WTC11 (cell line): ENCODE measurements around the gene LYRM4. TPM values are rescaled to one million over a fixed set of nuclear protein-coding genes. Genes with fewer than 3 reads are reported as not detected.

Experiments used
- ATAC-seq: fragments of 200-7000 bp; cut with Tn5 transposase; 2 replicates; pipeline ENCODE4 v1.10.0; 2021; ENCODE audit warnings: mild to moderate bottlenecking, moderate library complexity
- CTCF ChIA-PET: fragments of 300-600 bp; sonication (Branson Sonifier 250); formaldehyde crosslinking; loops from one replicate; lab custom pipeline; 2021; ENCODE audit warnings: antibody characterized with exemption; lab: Charles Lee
- POLR2A ChIA-PET: fragments of 350-600 bp; sonication (Branson Sonifier 250); formaldehyde crosslinking; loops from one replicate; lab custom pipeline; 2021; ENCODE audit warnings: antibody characterized with exemption; lab: Charles Lee
- DNase-seq: peaks from one replicate; pipeline ENCODE4 v3.0.0; 2021; ENCODE audit warnings: low spot score
- H3K27ac Mint-ChIP-seq: 2 replicates; pipeline ENCODE4 v1.8.0; 2021; ENCODE audit warnings: mixed read lengths
- H3K27me3 Mint-ChIP-seq: 2 replicates; pipeline ENCODE4 v1.8.0; 2021; ENCODE audit warnings: low read depth, mild to moderate bottlenecking, moderate library complexity, mixed read lengths
- H3K36me3 Mint-ChIP-seq: 2 replicates; pipeline ENCODE4 v1.8.0; 2021; ENCODE audit warnings: mixed read lengths
- H3K4me1 Mint-ChIP-seq: 2 replicates; pipeline ENCODE4 v1.8.0; 2022; ENCODE audit warnings: mixed read lengths
- H3K4me3 Mint-ChIP-seq: 2 replicates; pipeline ENCODE4 v1.8.0; 2021; ENCODE audit warnings: mild to moderate bottlenecking, moderate library complexity, mixed read lengths
- H3K9me3 Mint-ChIP-seq: 2 replicates; pipeline ENCODE4 v1.8.0; 2021; ENCODE audit warnings: mixed read lengths
- AR ChIP-seq: fragments of 250-450 bp; sonication (Bioruptor Pico); IDR thresholded peaks from 2 replicates; pipeline ENCODE4 v1.9.0; 2021; ENCODE audit warnings: mild to moderate bottlenecking
- ATF3 ChIP-seq: sonication (generic); formaldehyde crosslinking; conservative IDR thresholded peaks from 2 replicates; pipeline ENCODE4 v1.8.1; 2022; ENCODE audit warnings: mild to moderate bottlenecking, missing genetic modification reagents
- ATF6 ChIP-seq: sonication (generic); formaldehyde crosslinking; IDR thresholded peaks from 2 replicates; pipeline ENCODE4 v1.8.1; 2023; ENCODE audit warnings: mild to moderate bottlenecking, missing genetic modification reagents
- CREB1 ChIP-seq: sonication (generic); formaldehyde crosslinking; IDR thresholded peaks from 2 replicates; pipeline ENCODE4 v1.8.0; 2023; ENCODE audit warnings: mild to moderate bottlenecking, missing genetic modification reagents
- E2F4 ChIP-seq: sonication (generic); formaldehyde crosslinking; IDR thresholded peaks from 2 replicates; pipeline ENCODE4 v1.8.1; 2022; ENCODE audit warnings: low read depth, mild to moderate bottlenecking, moderate library complexity, missing genetic modification reagents, borderline replicate concordance
- E2F5 ChIP-seq: sonication (generic); formaldehyde crosslinking; IDR thresholded peaks from 2 replicates; pipeline ENCODE4 v1.8.1; 2022; ENCODE audit warnings: mild to moderate bottlenecking, moderate library complexity, missing genetic modification reagents
- ERG ChIP-seq: fragments of 250-450 bp; sonication (Bioruptor Pico); IDR thresholded peaks from 2 replicates; pipeline ENCODE4 v1.8.0; 2021; ENCODE audit warnings: mild to moderate bottlenecking
- FOXK1 ChIP-seq: sonication (generic); formaldehyde crosslinking; IDR thresholded peaks from 2 replicates; pipeline ENCODE4 v1.8.0; 2022; ENCODE audit warnings: mild to moderate bottlenecking, moderate library complexity, missing genetic modification reagents
- GTF2I ChIP-seq: fragments of 250-450 bp; sonication (Bioruptor Pico); conservative IDR thresholded peaks from 2 replicates; pipeline ENCODE4 v1.4.0; 2021; ENCODE audit warnings: mild to moderate bottlenecking
- JAZF1 ChIP-seq: fragments of 250-450 bp; sonication (Bioruptor Pico); IDR thresholded peaks from 2 replicates; pipeline ENCODE4 v1.9.0; 2021; ENCODE audit warnings: moderate library complexity, mild to moderate bottlenecking, inconsistent platforms
- KAT7 ChIP-seq: sonication (generic); formaldehyde crosslinking; IDR thresholded peaks from 2 replicates; pipeline ENCODE4 v1.8.1; 2023; ENCODE audit warnings: missing genetic modification reagents, mild to moderate bottlenecking, borderline replicate concordance
- NFE2L1 ChIP-seq: sonication (generic); formaldehyde crosslinking; IDR thresholded peaks from 2 replicates; pipeline ENCODE4 v1.8.1; 2023; ENCODE audit warnings: missing genetic modification reagents
- NFYB ChIP-seq: sonication (generic); formaldehyde crosslinking; conservative IDR thresholded peaks from 2 replicates; pipeline ENCODE4 v1.8.0; 2022; ENCODE audit warnings: low read depth, missing genetic modification reagents
- SMAD3 ChIP-seq: sonication (generic); formaldehyde crosslinking; IDR thresholded peaks from 2 replicates; pipeline ENCODE4 v1.8.0; 2022; ENCODE audit warnings: missing genetic modification reagents, mild to moderate bottlenecking, borderline replicate concordance
- TEAD1 ChIP-seq: sonication (generic); formaldehyde crosslinking; IDR thresholded peaks from 2 replicates; pipeline ENCODE4 v1.8.0; 2022; ENCODE audit warnings: mild to moderate bottlenecking, missing genetic modification reagents
- ZMAT4 ChIP-seq: fragments of 250-450 bp; sonication (Bioruptor Pico); IDR thresholded peaks from 2 replicates; pipeline ENCODE4 v1.9.0; 2021; ENCODE audit warnings: mild to moderate bottlenecking
- ZNF232 ChIP-seq: sonication (generic); formaldehyde crosslinking; IDR thresholded peaks from 2 replicates; pipeline ENCODE4 v1.8.0; 2022; ENCODE audit warnings: mild to moderate bottlenecking, missing genetic modification reagents
- ZSCAN18 ChIP-seq: fragments of 250-450 bp; sonication (Bioruptor Pico); IDR thresholded peaks from 2 replicates; pipeline ENCODE4 v2.1.2; 2022; ENCODE audit warnings: mild to moderate bottlenecking, moderate library complexity
- total RNA-seq: library from RNA; stranded (reverse); gene quantifications from 3 replicates; pipeline ENCODE4 v1.2.3, GENCODE V29; 2021

Gene LYRM4
- total RNA-seq, 1 experiment from 2014 or later, result 49.7 TPM

GRCh38 chr6:5163247-5163646, 97.5 kb downstream of the LYRM4 start (continued):
- TF ChIP-seq KAT7, result no peak
- TF ChIP-seq GTF2I (CRISPR knock-in tag), result no peak
- TF ChIP-seq CREB1 (CRISPR knock-in tag), result no peak
- TF ChIP-seq ZSCAN18 (CRISPR knock-in tag), result no peak
- no peak for TF ChIP-seq AR (CRISPR knock-in tag)
- no peak for TF ChIP-seq ATF6 (CRISPR knock-in tag)
- TF ChIP-seq E2F5 (CRISPR knock-in tag), result no peak
- no peak for TF ChIP-seq FOXK1 (CRISPR knock-in tag)

GRCh38 chr6:5162355-5162754, 98.4 kb downstream of the LYRM4 start:
- no peak for TF ChIP-seq ATF6 (CRISPR knock-in tag)
- TF ChIP-seq ATF3 (CRISPR knock-in tag), result no peak
- no peak for TF ChIP-seq ZNF232 (CRISPR knock-in tag)
- TF ChIP-seq ZMAT4 (CRISPR knock-in tag), result no peak
- no peak for TF ChIP-seq NFE2L1 (CRISPR knock-in tag)
- no peak for TF ChIP-seq SMAD3 (CRISPR knock-in tag)
- no peak for TF ChIP-seq NFYB (CRISPR knock-in tag)
- TF ChIP-seq CREB1 (CRISPR knock-in tag), result no peak
- TF ChIP-seq JAZF1 (CRISPR knock-in tag), result no peak
- no peak for TF ChIP-seq TEAD1 (CRISPR knock-in tag)
- no peak for TF ChIP-seq E2F4
- TF ChIP-seq ERG (CRISPR knock-in tag), result no peak
- TF ChIP-seq AR (CRISPR knock-in tag), result no peak
- TF ChIP-seq, all 79 proteins: peak for 0
- ChIA-PET CTCF (interaction anchor here (1.8 kb wide), 1 partner anchor 19 kb away, joined by 8 read pairs; no protein-coding TSS in a partner anchor), POLR2A (no interaction called here)
- DNase-seq (no peak), ATAC-seq (no peak)
- Mint-ChIP-seq H3K4me1 (peaks cover 9% of the 10 kb centered on the region), H3K4me3 (no peak overlapping the region), H3K36me3 (no peaks in the 10 kb centered on the region), H3K27me3 (no peaks in the 10 kb centered on the region), H3K27ac (no peak overlapping the region), H3K9me3 (no peaks in the 10 kb centered on the region)
